Astrocyte of the cerebellum (primary cell): ENCODE measurements around the gene GPRIN1.

Experiments
- DNase-seq: peaks from one replicate; pipeline ENCODE4 v3.0.0-alpha.2; 2011; ENCODE audit warnings: low read depth
- H3K4me3 ChIP-seq: 2 replicates; pipeline ENCODE4 v1.5.1; 2011; ENCODE audit warnings: mild to moderate bottlenecking, low read depth, low read length, moderate library complexity
- CTCF ChIP-seq: IDR thresholded peaks from 2 replicates; pipeline ENCODE4 v1.5.1; 2012; ENCODE audit warnings: low read length, low read depth, moderate library complexity, mild to moderate bottlenecking; ENCODE audit errors: missing control alignments
- in situ Hi-C: cut with HindIII; loops from 2 replicates; pipeline ENCODE4 v1.10.0; 2017; ENCODE audit warnings: low sequenced_read_pairs

GPRIN1 gene

DNA sequence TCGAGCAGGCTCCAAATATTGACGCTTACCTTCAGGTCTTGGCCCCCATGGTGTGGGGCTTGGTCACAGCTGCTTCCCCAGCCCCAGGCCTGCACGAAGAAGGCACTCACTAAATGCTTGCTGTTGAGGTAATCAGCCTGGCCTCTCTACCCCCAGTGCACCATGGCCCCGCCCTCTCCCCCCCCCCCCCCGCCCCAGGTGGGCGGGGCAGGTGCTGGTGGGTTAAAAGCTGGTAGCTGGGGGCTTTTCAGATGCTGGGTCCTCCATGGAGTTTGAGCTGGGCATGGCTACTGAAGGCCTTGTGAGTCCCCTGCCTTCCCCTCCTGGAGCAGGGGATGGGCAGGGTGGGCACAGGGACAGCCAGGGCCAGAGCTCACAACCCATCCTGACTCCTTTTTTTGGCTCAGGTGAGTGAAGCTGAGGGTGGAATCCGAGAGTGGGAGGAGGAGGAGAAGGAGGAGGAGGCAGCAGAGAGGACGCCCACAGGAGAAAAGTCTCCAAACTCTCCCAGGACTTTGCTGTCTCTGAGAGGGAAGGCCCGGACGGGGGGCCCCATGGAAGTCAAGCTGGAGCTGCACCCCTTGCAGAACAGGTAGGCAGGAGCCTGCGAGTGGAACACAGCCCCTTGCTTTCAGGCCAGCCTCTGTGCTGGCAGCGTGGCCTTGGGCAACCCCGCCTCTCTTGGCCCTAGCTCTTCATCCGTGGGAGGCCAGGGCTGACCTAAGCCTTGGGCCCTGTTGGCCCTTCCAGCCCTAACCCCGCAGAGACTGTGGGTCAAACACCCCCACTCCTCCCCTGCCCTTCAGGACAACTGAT lies 32.9 kb upstream of the GPRIN1 start:
- no peak for TF ChIP-seq CTCF
- in situ Hi-C loops: no loop called here
- DNase-seq: no peak
- H3K4me3 ChIP-seq: no peak overlapping the region

DNA sequence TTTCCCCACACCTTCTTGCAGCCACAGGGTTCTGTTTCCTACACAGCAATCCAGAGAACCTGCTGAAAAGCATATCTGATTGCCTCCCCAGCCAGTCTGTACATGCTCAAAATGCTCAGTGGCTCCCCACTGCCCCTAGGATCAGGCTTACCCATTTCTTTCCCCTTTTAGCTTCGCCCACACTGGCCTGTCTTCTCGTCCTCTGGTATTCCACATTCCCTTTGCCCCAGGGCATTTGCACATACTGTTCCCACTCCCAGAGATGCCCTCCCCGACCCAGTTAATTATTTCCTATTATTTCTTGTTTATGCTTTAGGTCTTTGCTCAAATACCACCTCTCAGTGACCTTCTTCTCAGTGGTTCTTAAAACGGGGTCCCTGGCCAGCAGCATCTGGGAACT lies 30.7 kb upstream of the GPRIN1 start:
- no peak overlapping the region for H3K4me3 ChIP-seq
- no peak for DNase-seq
- in situ Hi-C loops: no loop called here
- no peak for TF ChIP-seq CTCF

DNA sequence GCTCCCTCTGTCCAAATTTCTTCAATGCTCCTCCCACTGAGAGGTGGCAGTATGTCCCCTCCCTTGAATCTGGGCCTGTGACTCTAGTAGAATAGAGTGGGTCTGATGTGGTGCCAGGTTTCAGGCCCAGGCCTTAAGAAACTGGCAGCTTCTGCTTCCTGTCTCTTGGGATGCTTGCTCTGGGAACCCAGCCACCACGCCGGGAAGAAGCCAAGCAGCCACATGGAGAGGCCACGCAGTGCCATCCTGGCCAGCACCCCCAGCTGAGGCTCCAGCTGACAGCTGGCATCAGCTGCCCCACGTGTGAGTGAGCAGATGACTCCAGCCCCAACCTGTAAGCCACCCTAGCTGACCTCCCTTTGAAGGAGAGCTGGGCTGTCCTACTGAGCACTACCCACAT lies 30.0 kb upstream of the GPRIN1 start:
- DNase-seq: no peak
- no peak overlapping the region for H3K4me3 ChIP-seq
- no peak for TF ChIP-seq CTCF
- in situ Hi-C loops: no loop called here

DNA sequence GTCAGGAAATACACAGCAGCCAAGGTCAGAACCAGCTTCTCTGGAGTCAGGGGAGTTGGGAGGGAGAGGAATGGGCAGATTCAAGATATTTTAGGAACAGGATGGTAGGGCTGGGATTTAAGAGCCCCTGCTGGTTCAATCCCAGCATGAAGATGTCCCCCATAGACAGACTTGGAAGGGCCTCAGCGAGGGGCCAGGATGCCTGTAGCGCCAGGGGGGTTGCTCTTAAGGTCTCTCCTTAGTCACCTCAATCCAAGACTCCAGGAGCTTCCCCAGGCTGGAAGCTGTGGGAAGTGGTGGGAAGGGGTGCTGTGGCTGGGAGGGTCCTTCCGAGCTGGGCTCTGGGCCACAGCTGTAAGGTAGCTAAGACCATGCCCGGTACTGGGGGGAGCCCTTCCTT lies 29.3 kb upstream of the GPRIN1 start:
- no peak for DNase-seq
- in situ Hi-C loops: no loop called here
- H3K4me3 ChIP-seq: no peak overlapping the region
- TF ChIP-seq CTCF: no peak

- H3K4me3 ChIP-seq: no peak overlapping the region
- in situ Hi-C loops: no loop called here
- DNase-seq: no peak
- no peak for TF ChIP-seq CTCF
These were observed 28.5 kb upstream of the GPRIN1 start for GRCh38 chr5:176638437-176638836.

DNA sequence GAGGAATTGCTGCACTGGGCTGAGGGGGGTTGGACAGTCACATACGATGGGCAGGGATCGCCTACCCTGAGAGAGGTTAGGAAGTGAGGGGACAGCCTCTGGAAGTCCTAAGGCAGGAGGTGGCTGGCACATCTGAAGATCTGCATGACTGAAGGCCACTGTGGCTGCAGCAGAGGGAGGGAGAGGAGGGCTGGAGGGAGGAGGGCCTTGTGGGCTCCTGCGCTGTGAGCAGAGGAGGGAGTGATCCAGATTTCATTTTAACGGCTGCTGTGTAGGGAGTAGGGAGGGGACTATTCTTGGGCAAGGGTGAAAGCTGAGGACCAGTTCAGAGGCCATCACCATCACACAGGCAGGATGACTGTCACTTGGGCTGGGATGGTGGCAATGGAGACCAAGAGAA lies 27.6 kb upstream of the GPRIN1 start:
- H3K4me3 ChIP-seq: no peak overlapping the region
- in situ Hi-C loops: no loop called here
- TF ChIP-seq CTCF: no peak
- no peak for DNase-seq

GRCh38 chr5:176636426-176636825 lies 26.5 kb upstream of the GPRIN1 start:
- no peak for DNase-seq
- no peak overlapping the region for H3K4me3 ChIP-seq
- no peak for TF ChIP-seq CTCF
- in situ Hi-C loops: no loop called here
